Osteocyte (in vitro differentiated cells): ENCODE measurements around the gene NTPCR. TPM values are rescaled to one million over a fixed set of nuclear protein-coding genes. Genes with fewer than 3 reads are reported as not detected.

Experiments
- DNase-seq: peaks from one replicate; pipeline ENCODE4 v3.0.0; 2021; ENCODE audit warnings: mixed read lengths; ENCODE audit not compliant: unreplicated experiment; ENCODE audit errors: extremely low spot score
- H3K27ac Mint-ChIP-seq: one replicate; pipeline ENCODE4 v1.8.0; 2021; ENCODE audit warnings: mild to moderate bottlenecking, mixed read lengths; ENCODE audit not compliant: unreplicated experiment
- H3K27me3 Mint-ChIP-seq: one replicate; pipeline ENCODE4 v1.8.0; 2021; ENCODE audit warnings: mixed read lengths; ENCODE audit not compliant: unreplicated experiment
- H3K36me3 Mint-ChIP-seq: one replicate; pipeline ENCODE4 v1.8.0; 2021; ENCODE audit warnings: mixed read lengths; ENCODE audit not compliant: unreplicated experiment
- H3K4me1 Mint-ChIP-seq: one replicate; pipeline ENCODE4 v1.8.0; 2021; ENCODE audit warnings: mixed read lengths; ENCODE audit not compliant: unreplicated experiment
- H3K4me3 Mint-ChIP-seq: one replicate; pipeline ENCODE4 v1.8.0; 2021; ENCODE audit warnings: mild to moderate bottlenecking, moderate library complexity, mixed read lengths; ENCODE audit not compliant: unreplicated experiment
- H3K9me3 Mint-ChIP-seq: one replicate; pipeline ENCODE4 v1.8.0; 2021; ENCODE audit warnings: mixed read lengths; ENCODE audit not compliant: unreplicated experiment
- CTCF ChIP-seq: fragments of 200-600 bp; sonication (generic); IDR thresholded peaks from 2 replicates; pipeline ENCODE4 v1.5.0; 2021; ENCODE audit warnings: antibody characterized with exemption, mild to moderate bottlenecking, moderate library complexity
- total RNA-seq: library from RNA; stranded (reverse); gene quantifications from 2 replicates; pipeline ENCODE4 v1.2.1, GENCODE V29; 2021

Gene NTPCR
- total RNA-seq, 1 donor from 2014 or later: 29.6 TPM

GRCh38 chr1:233025567-233025966 lies 75.2 kb downstream of the NTPCR start:
- H3K27ac Mint-ChIP-seq: no peak overlapping the region
- H3K36me3 Mint-ChIP-seq: peaks cover 8% of the 10 kb centered on the region
- no peaks in the 10 kb centered on the region for H3K9me3 Mint-ChIP-seq
- H3K4me1 Mint-ChIP-seq: peaks cover under 1% of the 10 kb centered on the region
- no peaks in the 10 kb centered on the region for H3K27me3 Mint-ChIP-seq
- no peak overlapping the region for H3K4me3 Mint-ChIP-seq
- no peak for DNase-seq
- no peak for TF ChIP-seq CTCF

GRCh38 chr1:233027046-233027445 lies 76.6 kb downstream of the NTPCR start:
- no peak for DNase-seq
- peaks cover 8% of the 10 kb centered on the region for H3K36me3 Mint-ChIP-seq
- no peaks in the 10 kb centered on the region for H3K27me3 Mint-ChIP-seq
- H3K27ac Mint-ChIP-seq: no peak overlapping the region
- no peak overlapping the region for H3K4me3 Mint-ChIP-seq
- H3K4me1 Mint-ChIP-seq: no peaks in the 10 kb centered on the region
- no peaks in the 10 kb centered on the region for H3K9me3 Mint-ChIP-seq
- no peak for TF ChIP-seq CTCF

- no peak for TF ChIP-seq CTCF
- H3K9me3 Mint-ChIP-seq: no peaks in the 10 kb centered on the region
- no peaks in the 10 kb centered on the region for H3K36me3 Mint-ChIP-seq
- DNase-seq: no peak
- no peak overlapping the region for H3K4me3 Mint-ChIP-seq
- no peaks in the 10 kb centered on the region for H3K4me1 Mint-ChIP-seq
- no peaks in the 10 kb centered on the region for H3K27me3 Mint-ChIP-seq
- no peak overlapping the region for H3K27ac Mint-ChIP-seq
Measured at GRCh38 chr1:233031521-233031920, 81.1 kb downstream of the NTPCR start.

GRCh38 chr1:233032916-233033315 lies 82.5 kb downstream of the NTPCR start:
- Mint-ChIP-seq H3K36me3 (no peaks in the 10 kb centered on the region), H3K4me3 (no peak overlapping the region), H3K27ac (no peak overlapping the region), H3K27me3 (no peaks in the 10 kb centered on the region), H3K9me3 (no peaks in the 10 kb centered on the region), H3K4me1 (no peaks in the 10 kb centered on the region)
- DNase-seq: no peak
- no peak for TF ChIP-seq CTCF

GRCh38 chr1:233033361-233033760 lies 83.0 kb downstream of the NTPCR start:
- no peak for TF ChIP-seq CTCF
- Mint-ChIP-seq H3K27me3 (no peaks in the 10 kb centered on the region), H3K9me3 (no peaks in the 10 kb centered on the region), H3K4me3 (no peak overlapping the region), H3K36me3 (no peaks in the 10 kb centered on the region), H3K27ac (no peak overlapping the region), H3K4me1 (no peaks in the 10 kb centered on the region)
- no peak for DNase-seq

Other genes with a start within 250 kb of the NTPCR start
- 0.38 and 0.52 TPM in 2 replicates for gene MAP10, start 145.2 kb upstream of the NTPCR start, total RNA-seq